AG10803 (cell line): ENCODE measurements around the gene SBNO2.

Source experiments
- DNase-seq: peaks from one replicate; pipeline ENCODE4 v3.0.0; 2010; ENCODE audit warnings: low read depth
- H3K4me3 ChIP-seq: 2 replicates; pipeline ENCODE4 v1.5.1; 2011; ENCODE audit warnings: mild to moderate bottlenecking, low read length, control low read depth
- CTCF ChIP-seq: conservative IDR thresholded peaks from 2 replicates; pipeline ENCODE4 v1.5.1; 2011; ENCODE audit warnings: mild to moderate bottlenecking, low read length, control low read depth, inconsistent platforms

Gene SBNO2

GRCh38 chr19:1093330-1093729 is 80.7 kb downstream of the SBNO2 start:
- no peak for TF ChIP-seq CTCF
- no peak for DNase-seq
- H3K4me3 ChIP-seq, result peak overlapping the region; percentile 94

GRCh38 chr19:1091544-1092175 is 82.4 kb downstream of the SBNO2 start:
- no peak for TF ChIP-seq CTCF
- DNase-seq, result no peak
- no peak overlapping the region for H3K4me3 ChIP-seq

GRCh38 chr19:1090731-1091543 is 83.1 kb downstream of the SBNO2 start:
- no peak overlapping the region for H3K4me3 ChIP-seq
- DNase-seq, result no peak
- no peak for TF ChIP-seq CTCF

- TF ChIP-seq CTCF, result no peak
- DNase-seq, result no peak
- H3K4me3 ChIP-seq, result no peak overlapping the region
Measured at GRCh38 chr19:1089891-1090290, 84.2 kb downstream of the SBNO2 start.

GRCh38 chr19:1089126-1089771 is 84.8 kb downstream of the SBNO2 start:
- no peak for TF ChIP-seq CTCF

GRCh38 chr19:1088416-1089010 is 85.6 kb downstream of the SBNO2 start:
- TF ChIP-seq CTCF, result no peak
- DNase-seq, result no peak
- no peak overlapping the region for H3K4me3 ChIP-seq

More at GRCh38 chr19:1089126-1089771, 84.8 kb downstream of the SBNO2 start:
- no peak for DNase-seq
- H3K4me3 ChIP-seq, result no peak overlapping the region
